ENCODE data around the gene SLC6A13. TPM values are rescaled to one million over a fixed set of nuclear protein-coding genes. Genes with fewer than 3 reads are reported as not detected.

SLC6A13 gene
- total RNA-seq, 1 donor from 2014 or later = 0.17 TPM

- DNase-seq = no peak
Observed at GRCh38 chr12:176321-177181, 86.1 kb downstream of the SLC6A13 start.

GRCh38 chr12:175759-176158 is 86.9 kb downstream of the SLC6A13 start:
- DNase-seq = no peak

GRCh38 chr12:175250-175649 is 87.4 kb downstream of the SLC6A13 start:
- no peak for DNase-seq

- no peak for DNase-seq
Observed at GRCh38 chr12:174596-174995, 88.0 kb downstream of the SLC6A13 start.

GRCh38 chr12:174124-174523 is 88.5 kb downstream of the SLC6A13 start:
- no peak for DNase-seq

- no peak for DNase-seq
Observed at GRCh38 chr12:172732-173161, 89.9 kb downstream of the SLC6A13 start.

- no peak for DNase-seq
Observed at GRCh38 chr12:171743-172676, 90.6 kb downstream of the SLC6A13 start.

- DNase-seq = no peak
Observed at GRCh38 chr12:171276-171675, 91.4 kb downstream of the SLC6A13 start.

Other genes starting within 250 kb of the SLC6A13 start
- under 0.01 and 0.05 TPM in 2 replicates for gene IQSEC3, start 196.1 kb downstream of the SLC6A13 start, total RNA-seq
- gene SLC6A12, start 48.7 kb downstream of the SLC6A13 start, total RNA-seq = 0.34 TPM in 1 of 2 replicates, not detected in the other
- 68.1 and 73.5 TPM in 2 replicates for gene KDM5A, start 126.5 kb upstream of the SLC6A13 start, total RNA-seq
- gene CCDC77, start 138.8 kb upstream of the SLC6A13 start, total RNA-seq = 6.6 and 14.8 TPM in 2 replicates
- 0.05 TPM in 1 of 2 replicates, not detected in the other for gene B4GALNT3, start 197.1 kb upstream of the SLC6A13 start, total RNA-seq

All from dermis blood vessel endothelial cell (primary cell).